Esophagus muscularis mucosa (tissue), 3 donors: ENCODE measurements around the gene LRRC7.

ENCODE experiments used
- EP300 ChIP-seq: sonication (generic); formaldehyde crosslinking; IDR thresholded peaks from one replicate; pipeline ENCODE4 v1.6.1; 2017; ENCODE audit warnings: antibody characterized with exemption
- POLR2AphosphoS5 ChIP-seq, 2 donors: sonication (generic); formaldehyde crosslinking; IDR thresholded peaks; one replicate each; pipeline ENCODE4 v1.6.1; 2017; ENCODE audit warnings: antibody characterized with exemption in 2 of 2

DNA sequence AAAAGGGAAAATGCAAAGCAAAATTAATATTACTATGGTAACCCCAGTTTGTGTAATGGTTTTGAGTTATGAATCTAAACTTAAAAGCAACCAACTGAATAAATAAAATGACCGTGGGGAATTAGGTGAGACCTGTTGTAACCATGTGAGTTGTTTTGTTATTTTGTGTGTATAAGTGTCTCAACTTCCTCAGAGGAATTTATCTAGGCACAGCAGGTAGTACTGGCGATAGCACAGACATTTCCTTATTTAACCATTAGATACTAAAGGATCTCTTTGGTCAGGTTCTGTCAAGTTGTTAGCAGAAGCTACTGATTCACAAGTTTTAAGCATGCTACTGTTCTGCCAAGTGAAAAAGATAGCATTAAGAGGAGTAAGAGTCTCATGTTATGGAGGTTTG lies 39.3 kb upstream of the LRRC7 start:
- TF ChIP-seq EP300 (no peak), POLR2AphosphoS5 (IDR thresholded peaks at IDR 0.05) (no peak)
